ENCODE data around the gene MDM2.
A peak's percentile ranks its signal among the peaks of the same experiment; 100 is the strongest.
"Not testable (repeated sequence)": the region's sequence is repeated elsewhere in the genome, so short reads cannot be mapped to it uniquely, and the experiment has no call there.

MDM2 gene

GRCh38 chr12:68803948-68804656 lies 3.9 kb upstream of the MDM2 start:
- peak in 1 of 2 experiments; percentile 77 for DNase-seq (ENCODE audit: low read depth in 1 of 2, low spot score in 1 of 2)
- TF ChIP-seq JUND (IDR thresholded peaks at IDR 0.05; ENCODE audit: low read depth) = no peak
- in situ Hi-C loops (cut with HindIII; ENCODE audit: low pct_unique_long_range_greater_than_20kb, low sequenced_read_pairs) = no loop called here

GRCh38 chr12:68804657-68805591 lies 3.1 kb upstream of the MDM2 start:
- no peak for TF ChIP-seq JUND (IDR thresholded peaks at IDR 0.05; ENCODE audit: low read depth)
- DNase-seq (ENCODE audit: low read depth in 1 of 2, low spot score in 1 of 2) = peak in 1 of 2 experiments; percentile 89
- in situ Hi-C loops (cut with HindIII; ENCODE audit: low pct_unique_long_range_greater_than_20kb, low sequenced_read_pairs) = no loop called here

GRCh38 chr12:68805592-68806120 lies 2.3 kb upstream of the MDM2 start:
- in situ Hi-C loops (cut with HindIII; ENCODE audit: low pct_unique_long_range_greater_than_20kb, low sequenced_read_pairs) = no loop called here
- TF ChIP-seq JUND (IDR thresholded peaks at IDR 0.05; ENCODE audit: low read depth) = no peak

GRCh38 chr12:68806488-68807237 lies 1.3 kb upstream of the MDM2 start:
- no peak for DNase-seq (ENCODE audit: low read depth in 1 of 2, low spot score in 1 of 2)
- in situ Hi-C loops (cut with HindIII; ENCODE audit: low pct_unique_long_range_greater_than_20kb, low sequenced_read_pairs) = no loop called here

More at GRCh38 chr12:68805592-68806120, 2.3 kb upstream of the MDM2 start:
- peak in 1 of 2 experiments; percentile 44 for DNase-seq (ENCODE audit: low read depth in 1 of 2, low spot score in 1 of 2)

GRCh38 chr12:68807274-68807575 lies 752 bp upstream of the MDM2 start:
- in situ Hi-C loops (cut with HindIII; ENCODE audit: low pct_unique_long_range_greater_than_20kb, low sequenced_read_pairs) = not testable (repeated sequence)

More at GRCh38 chr12:68806488-68807237, 1.3 kb upstream of the MDM2 start:
- no peak for TF ChIP-seq JUND (IDR thresholded peaks at IDR 0.05; ENCODE audit: low read depth)

GRCh38 chr12:68808388-68809189 lies 612 bp downstream of the MDM2 start:
- in situ Hi-C loops (cut with HindIII; ENCODE audit: low pct_unique_long_range_greater_than_20kb, low sequenced_read_pairs) = no loop called here
- no peak for TF ChIP-seq JUND (IDR thresholded peaks at IDR 0.05; ENCODE audit: low read depth)

More at GRCh38 chr12:68807274-68807575, 752 bp upstream of the MDM2 start:
- not testable (repeated sequence) for DNase-seq (ENCODE audit: low read depth in 1 of 2, low spot score in 1 of 2)

GRCh38 chr12:68809190-68810026 lies 1.4 kb downstream of the MDM2 start:
- DNase-seq (ENCODE audit: low read depth in 1 of 2, low spot score in 1 of 2) = no peak
- no peak for TF ChIP-seq JUND (IDR thresholded peaks at IDR 0.05; ENCODE audit: low read depth)
- in situ Hi-C loops (cut with HindIII; ENCODE audit: low pct_unique_long_range_greater_than_20kb, low sequenced_read_pairs) = no loop called here

More at GRCh38 chr12:68808388-68809189, 612 bp downstream of the MDM2 start:
- DNase-seq (ENCODE audit: low read depth in 1 of 2, low spot score in 1 of 2) = peak; percentile 77 to 98

GRCh38 chr12:68810027-68810389 lies 2.0 kb downstream of the MDM2 start:
- DNase-seq (ENCODE audit: low read depth in 1 of 2, low spot score in 1 of 2); in situ Hi-C loops (cut with HindIII; ENCODE audit: low pct_unique_long_range_greater_than_20kb, low sequenced_read_pairs): not testable (repeated sequence)

- in situ Hi-C loops (cut with HindIII; ENCODE audit: low pct_unique_long_range_greater_than_20kb, low sequenced_read_pairs); DNase-seq (ENCODE audit: low read depth in 1 of 2, low spot score in 1 of 2): not testable (repeated sequence)
Measured at GRCh38 chr12:68811573-68811972, 3.6 kb downstream of the MDM2 start.

- no peak for TF ChIP-seq JUND (IDR thresholded peaks at IDR 0.05; ENCODE audit: low read depth)
- DNase-seq (ENCODE audit: low read depth in 1 of 2, low spot score in 1 of 2) = no peak
- in situ Hi-C loops (cut with HindIII; ENCODE audit: low pct_unique_long_range_greater_than_20kb, low sequenced_read_pairs) = no loop called here
Measured at GRCh38 chr12:68812553-68813241, 4.7 kb downstream of the MDM2 start.

GRCh38 chr12:68813242-68813593 lies 5.2 kb downstream of the MDM2 start:
- TF ChIP-seq JUND (IDR thresholded peaks at IDR 0.05; ENCODE audit: low read depth) = no peak
- in situ Hi-C loops (cut with HindIII; ENCODE audit: low pct_unique_long_range_greater_than_20kb, low sequenced_read_pairs) = no loop called here
- DNase-seq (ENCODE audit: low read depth in 1 of 2, low spot score in 1 of 2) = no peak
